H1 (cell line): Measurements from ENCODE around the gene NRXN2. TPM values are rescaled to one million over a fixed set of nuclear protein-coding genes. Genes with fewer than 3 reads are reported as not detected.

Source experiments
- CTCF ChIA-PET: fragments of 300-600 bp; sonication (Branson Sonifier 250); formaldehyde crosslinking; loops from one replicate; lab custom pipeline; 2021; ENCODE audit not compliant: partially characterized antibody; lab: Charles Lee
- POLR2A ChIA-PET: fragments of 300-600 bp; sonication (Branson Sonifier 250); formaldehyde crosslinking; loops from one replicate; lab custom pipeline; 2021; ENCODE audit warnings: inconsistent platforms; ENCODE audit not compliant: partially characterized antibody; lab: Charles Lee
- DNase-seq, 2 experiments: peaks; one replicate each; pipeline versions ENCODE4 v3.0.0 to v3.0.0-alpha.2; 2010 to 2022; ENCODE audit warnings: low spot score in 2 of 2, low read depth in 1 of 2, mixed read lengths in 1 of 2
- FAIRE-seq: peaks from 2 replicates; lab custom pipeline; 2011; peaks lifted over from hg19 to GRCh38; lab: Jason Lieb, UNC
- H2AFZ ChIP-seq: 2 replicates; pipeline ENCODE4 v1.8.1; 2012; ENCODE audit warnings: low read length, inconsistent platforms
- H2AK5ac ChIP-seq: 2 replicates; pipeline ENCODE4 v1.6.1; 2013; ENCODE audit warnings: low read depth, low read length
- H2BK120ac ChIP-seq: replicated peaks from 2 replicates; pipeline ENCODE3; 2013; ENCODE audit warnings: low read depth, low read length, inconsistent platforms
- H2BK12ac ChIP-seq: 2 replicates; pipeline ENCODE4 v1.6.1; 2013; ENCODE audit warnings: low read depth, low read length
- H2BK15ac ChIP-seq: 2 replicates; pipeline ENCODE4 v1.6.1; 2013; ENCODE audit warnings: low read length
- H2BK20ac ChIP-seq: 2 replicates; pipeline ENCODE4 v1.6.1; 2013; ENCODE audit warnings: low read length
- H2BK5ac ChIP-seq: 2 replicates; pipeline ENCODE4 v1.6.1; 2013; ENCODE audit warnings: low read depth, low read length
- H3K14ac ChIP-seq: 2 replicates; pipeline ENCODE4 v1.6.1; 2013; ENCODE audit warnings: inconsistent platforms; ENCODE audit not compliant: insufficient read length
- H3K18ac ChIP-seq: 2 replicates; pipeline ENCODE4 v1.6.1; 2013; ENCODE audit warnings: low read length; ENCODE audit errors: extremely low read depth
- H3K23ac ChIP-seq: 2 replicates; pipeline ENCODE4 v1.6.1; 2013; ENCODE audit warnings: inconsistent platforms; ENCODE audit not compliant: insufficient read length
- H3K23me2 ChIP-seq: 2 replicates; pipeline ENCODE4 v1.6.1; 2013; ENCODE audit warnings: low read depth, low read length
- H3K27ac ChIP-seq: 2 replicates; pipeline ENCODE4 v1.6.1; 2011; ENCODE audit warnings: low read depth, low read length, inconsistent platforms
- H3K27me3 ChIP-seq, 4 experiments: replicated peaks in 1 of 4; 1 replicate in 1 of 4; 2 replicates in 3 of 4; pipeline versions ENCODE4 v1.6.1 to v1.8.1; 2011 to 2013; ENCODE audit warnings: low read length in 3 of 4, mild to moderate bottlenecking in 3 of 4, inconsistent platforms in 2 of 4, mixed read lengths in 2 of 4, moderate library complexity in 1 of 4; ENCODE audit not compliant: control insufficient read depth in 3 of 4, insufficient read depth in 3 of 4; ENCODE audit errors: extremely low read depth in 1 of 4
- H3K36me3 ChIP-seq, 4 experiments: 2 replicates each; pipeline versions ENCODE4 v1.6.1 to v1.8.1; 2011 to 2013; ENCODE audit warnings: mild to moderate bottlenecking in 4 of 4, low read length in 3 of 4, moderate library complexity in 2 of 4, control low read depth in 1 of 4, inconsistent platforms in 1 of 4; ENCODE audit not compliant: insufficient read depth in 4 of 4, control insufficient read depth in 2 of 4
- H3K4ac ChIP-seq: replicated peaks from 2 replicates; pipeline ENCODE3; 2013; ENCODE audit warnings: low read length, low read depth, mixed read lengths, inconsistent platforms; ENCODE audit not compliant: insufficient read length
- H3K4me1 ChIP-seq, 4 experiments: replicated peaks in 1 of 4; 1 replicate in 1 of 4; 2 replicates in 3 of 4; pipeline versions ENCODE4 v1.6.1 to v1.8.1; 2011 to 2013; ENCODE audit warnings: low read length in 3 of 4, inconsistent platforms in 2 of 4, mixed read lengths in 1 of 4; ENCODE audit not compliant: insufficient read depth in 4 of 4, control insufficient read depth in 3 of 4
- H3K4me2 ChIP-seq, 2 experiments: 2 replicates each; pipeline versions ENCODE4 v1.6.1 to v1.8.1; 2011 to 2013; ENCODE audit warnings: low read depth in 2 of 2, low read length in 2 of 2, control low read depth in 1 of 2, inconsistent platforms in 1 of 2, mild to moderate bottlenecking in 1 of 2; ENCODE audit not compliant: insufficient read depth in 1 of 2
- H3K4me3 ChIP-seq, 4 experiments: fragments of 200-600, 300-600 bp in 1 of 4; sonication (generic), shearing (Covaris generic), sonication (Bioruptor Twin) in 1 of 4; 2 replicates each; pipeline versions ENCODE4 v1.5.1 to v1.8.1; 2011 to 2016; ENCODE audit warnings: low read length in 4 of 4, low read depth in 3 of 4, control low read depth in 2 of 4, inconsistent platforms in 2 of 4, mild to moderate bottlenecking in 2 of 4, mixed read lengths in 1 of 4, moderate library complexity in 1 of 4; ENCODE audit not compliant: insufficient read depth in 2 of 4; ENCODE audit errors: extremely low read depth in 1 of 4
- H3K56ac ChIP-seq: replicated peaks from 2 replicates; pipeline ENCODE3; 2013; ENCODE audit warnings: low read depth, mild to moderate bottlenecking, mixed read lengths, low read length, inconsistent platforms; ENCODE audit not compliant: insufficient read length
- H3K79me1 ChIP-seq: 2 replicates; pipeline ENCODE4 v1.6.1; 2013; ENCODE audit warnings: low read depth, low read length, control low read depth
- H3K79me2 ChIP-seq, 2 experiments: 2 replicates each; pipeline versions ENCODE4 v1.6.1 to v1.8.1; 2012 to 2013; ENCODE audit warnings: low read length in 2 of 2, mild to moderate bottlenecking in 2 of 2, inconsistent platforms in 1 of 2; ENCODE audit not compliant: insufficient read depth in 2 of 2, control insufficient read depth in 1 of 2
- H3K9ac ChIP-seq, 4 experiments: replicated peaks in 1 of 4; 1 replicate in 1 of 4; 2 replicates in 3 of 4; pipeline versions ENCODE4 v1.6.1 to v1.8.1; 2011 to 2013; ENCODE audit warnings: low read depth in 3 of 4, low read length in 3 of 4, control low read depth in 2 of 4, mild to moderate bottlenecking in 2 of 4, moderate library complexity in 2 of 4, inconsistent platforms in 1 of 4; ENCODE audit errors: extremely low read depth in 1 of 4
- H3K9me3 ChIP-seq, 2 experiments: 2 replicates each; pipeline versions ENCODE4 v1.6.1 to v1.8.1; 2012 to 2013; ENCODE audit warnings: mild to moderate bottlenecking in 2 of 2, moderate library complexity in 2 of 2, control low read depth in 1 of 2, inconsistent platforms in 1 of 2, low read depth in 1 of 2, low read length in 1 of 2, mixed read lengths in 1 of 2; ENCODE audit not compliant: insufficient read depth in 2 of 2
- H4K20me1 ChIP-seq, 2 experiments: replicated peaks in 1 of 2; 2 replicates each; pipeline versions ENCODE3 to v1.8.1; 2011 to 2013; ENCODE audit warnings: inconsistent platforms in 2 of 2, low read length in 2 of 2, mild to moderate bottlenecking in 1 of 2; ENCODE audit not compliant: insufficient read depth in 2 of 2, control insufficient read depth in 1 of 2
- H4K5ac ChIP-seq: 2 replicates; pipeline ENCODE4 v1.6.1; 2013; ENCODE audit warnings: low read length, low read depth, mixed read lengths, inconsistent platforms; ENCODE audit not compliant: insufficient read length
- H4K8ac ChIP-seq: 2 replicates; pipeline ENCODE4 v1.8.0; 2013; ENCODE audit warnings: mild to moderate bottlenecking, moderate library complexity, low read length, inconsistent platforms; ENCODE audit not compliant: insufficient read depth; ENCODE audit errors: extremely low read depth
- H4K91ac ChIP-seq: replicated peaks from 2 replicates; pipeline ENCODE3; 2013; ENCODE audit warnings: low read length, mixed read lengths, inconsistent platforms; ENCODE audit not compliant: insufficient read length
- CBX5 ChIP-seq: fragments of 300-800, 300-1000 bp; sonication (generic); IDR thresholded peaks from 2 replicates; pipeline ENCODE4 v1.7.1; 2016; ENCODE audit warnings: antibody characterized with exemption, low read length, low read depth
- EGR1 ChIP-seq: IDR thresholded peaks from 2 replicates; pipeline ENCODE4 v1.6.1; 2011; ENCODE audit warnings: low read depth, low read length, borderline replicate concordance
- FOSL1 ChIP-seq: IDR thresholded peaks from 2 replicates; pipeline ENCODE4 v1.6.1; 2011; ENCODE audit warnings: mild to moderate bottlenecking, low read depth, low read length, moderate library complexity; ENCODE audit not compliant: insufficient read depth
- GABPA ChIP-seq: IDR thresholded peaks from 2 replicates; pipeline ENCODE4 v1.6.1; 2011; ENCODE audit warnings: mild to moderate bottlenecking, low read length, moderate library complexity, borderline replicate concordance; ENCODE audit not compliant: insufficient read depth
- GTF2F1 ChIP-seq: IDR thresholded peaks from 2 replicates; pipeline ENCODE4 v1.6.1; 2012; ENCODE audit warnings: low read depth, low read length, improper control_type of control experiment, borderline replicate concordance
- RFX5 ChIP-seq: IDR thresholded peaks from 2 replicates; pipeline ENCODE4 v1.6.1; 2011; ENCODE audit warnings: low read depth, low read length, improper control_type of control experiment, borderline replicate concordance
- RNF2 ChIP-seq: fragments of 200-900, 300-1000 bp; sonication (generic); IDR thresholded peaks from 2 replicates; pipeline ENCODE4 v1.7.1; 2016; ENCODE audit warnings: borderline replicate concordance, low read depth, mild to moderate bottlenecking, antibody characterized with exemption, low read length; ENCODE audit not compliant: poor library complexity, severe bottlenecking; ENCODE audit errors: missing control alignments
- SIN3A ChIP-seq, 2 experiments: IDR thresholded peaks in 1 of 2; conservative IDR thresholded peaks in 1 of 2; 2 replicates each; pipeline ENCODE4 v1.6.1; 2011 to 2012; ENCODE audit warnings: low read length in 2 of 2, improper control_type of control experiment in 1 of 2, low read depth in 1 of 2, mild to moderate bottlenecking in 1 of 2
- SIRT6 ChIP-seq: IDR thresholded peaks from one replicate; pipeline ENCODE4 v1.7.1; 2012; ENCODE audit warnings: low read length, inconsistent platforms
- TBP ChIP-seq: IDR thresholded peaks from 2 replicates; pipeline ENCODE4 v1.6.1; 2011; ENCODE audit warnings: low read depth, low read length, improper control_type of control experiment
- WGBS, 2 experiments: shearing (Covaris generic) in 1 of 2; methylation state at CpG; one replicate each; pipeline versions ENCODE4 v1.1.6 to v1.1.7; 2013 to 2015; ENCODE audit warnings: low lambda C conversion rate in 2 of 2, mixed read lengths in 2 of 2, inconsistent platforms in 1 of 2, low coverage in 1 of 2, missing lambda C conversion rate in 1 of 2; ENCODE audit not compliant: insufficient replicate concordance in 2 of 2, insufficient coverage in 1 of 2, insufficient read length in 1 of 2; ENCODE audit errors: extremely low coverage in 1 of 2, missing lambda C conversion rate in 1 of 2; 5-methylcytosine and 5-hydroxymethylcytosine counted together
- polyA plus RNA-seq, 7 experiments: library from polyadenylated mRNA; depleted of rRNA in 3 of 7; stranded (reverse) in 5 of 7; unstranded in 2 of 7; fragments of >200 nt in 5 of 7; fragments of 200-250 nt in 2 of 7; gene quantifications; 1 replicate in 5 of 7; 2 replicates in 1 of 7; 4 replicates in 1 of 7; pipeline versions ENCODE4 v1.2.1 to v1.2.3, GENCODE V29; 2011 to 2013; ENCODE audit warnings: missing spikeins in 2 of 7, mixed read lengths in 2 of 7
- total RNA-seq: library from RNA; stranded (reverse); fragmentation: NEBNext Ultra II Directional; extraction: Animal tissue kit (Norgen Biotek cat#: 25700); gene quantifications from 2 replicates; pipeline ENCODE4 v1.2.1, GENCODE V29; 2021
- TF ChIP-seq, protein P1 (sequence below), 3 experiments: IDR thresholded peaks; 1 replicate in 2 of 3; 2 replicates in 1 of 3; pipeline versions ENCODE4 v1.5.1 to v1.6.1; 2011; ENCODE audit warnings: low read length in 3 of 3, mild to moderate bottlenecking in 3 of 3, inconsistent platforms in 2 of 3, low read depth in 1 of 3, moderate library complexity in 1 of 3; ENCODE audit not compliant: insufficient read depth in 1 of 3; ENCODE audit errors: control extremely low read depth in 1 of 3

Gene NRXN2
- total and polyA plus RNA-seq, 2 of the 8 experiments (the other 6 are each of a cell fraction or from before 2014, with no cell fraction given): 1.3 to 11.5 TPM

DNA sequence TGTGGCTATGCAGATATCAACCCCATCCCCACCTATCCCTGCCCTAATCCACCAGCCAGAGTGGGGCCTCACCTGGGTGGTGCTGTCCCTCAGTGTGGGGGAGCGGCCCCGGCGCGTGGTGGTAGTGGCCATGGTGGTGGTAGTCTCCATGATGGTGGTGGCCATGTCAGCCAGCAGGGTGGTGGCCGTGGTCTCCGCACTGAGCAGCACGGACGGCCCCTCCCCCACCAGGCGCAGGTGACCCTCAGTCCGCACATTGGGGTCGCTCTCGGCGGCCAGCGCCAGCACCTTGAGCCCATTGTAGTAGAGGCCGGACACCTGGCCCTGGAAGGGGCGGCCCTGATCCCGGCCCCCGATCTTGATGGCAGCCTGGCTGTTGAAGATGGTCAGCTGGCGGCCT, 100.3 kb downstream of the NRXN2 start:
- Histone ChIP-seq H2BK20ac (no peak overlapping the region), H3K9ac (no peak overlapping the region), H3K56ac (no peak overlapping the region), H3K79me1 (no peaks in the 10 kb centered on the region), H4K8ac (no peak overlapping the region; the same call in 1 of the 2 replicates), H3K4me3 (no peak overlapping the region), H2AFZ (no peak overlapping the region), H3K4me2 (no peak overlapping the region), H2BK120ac (no peak overlapping the region), H3K79me2 (no peaks in the 10 kb centered on the region), H3K4me1 (peaks cover 0 to 15% (median 5%) of the 10 kb centered on the region in 4 experiments; a peak in 3 of 7 replicates), H2BK5ac (no peak overlapping the region; the same call in 1 of the 2 replicates), H3K14ac (no peak overlapping the region), H3K27me3 (no peaks in the 10 kb centered on the region), H3K23me2 (no peaks in the 10 kb centered on the region; the same call in 1 of the 2 replicates), H4K5ac (no peak overlapping the region), H3K36me3 (no peaks in the 10 kb centered on the region), H2BK15ac (no peak overlapping the region), H4K20me1 (no peaks in the 10 kb centered on the region), H2BK12ac (no peak overlapping the region), H3K23ac (no peak overlapping the region), H3K4ac (no peak overlapping the region), H3K18ac (no peak overlapping the region; the same call in 1 of the 2 replicates), H4K91ac (no peak overlapping the region), H3K9me3 (no peaks in the 10 kb centered on the region), H3K27ac (no peak overlapping the region), H2AK5ac (no peak overlapping the region)
- DNase-seq (no peak), FAIRE-seq (no peak)
- 90% methylated on average over 15 of the region's 19 CpGs; no CpG with 5 or more reads in 1 of the 2 experiments for WGBS, 2 experiments
- TF ChIP-seq RNF2 (no peak), EGR1 (no peak), TBP (no peak), SIRT6 (no peak), SIN3A (conservative IDR thresholded peaks at IDR 0.05 in 1 of 2, IDR thresholded peaks at IDR 0.05 in 1 of 2; ENCODE audit: low read depth in 1 of 2, low read length in 2 of 2) (no peak), RFX5 (no peak), CBX5 (no peak), FOSL1 (no peak), GTF2F1 (no peak), GABPA (no peak)
- TF ChIP-seq, protein P1, sequence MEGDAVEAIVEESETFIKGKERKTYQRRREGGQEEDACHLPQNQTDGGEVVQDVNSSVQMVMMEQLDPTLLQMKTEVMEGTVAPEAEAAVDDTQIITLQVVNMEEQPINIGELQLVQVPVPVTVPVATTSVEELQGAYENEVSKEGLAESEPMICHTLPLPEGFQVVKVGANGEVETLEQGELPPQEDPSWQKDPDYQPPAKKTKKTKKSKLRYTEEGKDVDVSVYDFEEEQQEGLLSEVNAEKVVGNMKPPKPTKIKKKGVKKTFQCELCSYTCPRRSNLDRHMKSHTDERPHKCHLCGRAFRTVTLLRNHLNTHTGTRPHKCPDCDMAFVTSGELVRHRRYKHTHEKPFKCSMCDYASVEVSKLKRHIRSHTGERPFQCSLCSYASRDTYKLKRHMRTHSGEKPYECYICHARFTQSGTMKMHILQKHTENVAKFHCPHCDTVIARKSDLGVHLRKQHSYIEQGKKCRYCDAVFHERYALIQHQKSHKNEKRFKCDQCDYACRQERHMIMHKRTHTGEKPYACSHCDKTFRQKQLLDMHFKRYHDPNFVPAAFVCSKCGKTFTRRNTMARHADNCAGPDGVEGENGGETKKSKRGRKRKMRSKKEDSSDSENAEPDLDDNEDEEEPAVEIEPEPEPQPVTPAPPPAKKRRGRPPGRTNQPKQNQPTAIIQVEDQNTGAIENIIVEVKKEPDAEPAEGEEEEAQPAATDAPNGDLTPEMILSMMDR (IDR thresholded peaks at IDR 0.05; ENCODE audit: control extremely low read depth in 1 of 3, insufficient read depth in 1 of 3, low read depth in 1 of 3, low read length in 3 of 3): no peak
- CTCF ChIA-PET: interaction anchor here (1.3 kb wide), 1 partner anchor 57 kb away, joined by 3 read pairs; no protein-coding TSS in a partner anchor
- POLR2A ChIA-PET: no interaction called here
